GM21619 (cell line): Measurements from ENCODE around the gene TMEM184C.

Experiments used
- ATAC-seq: cut with Tn5 transposase; IDR thresholded peaks from one replicate; pipeline ENCODE4 v1.9.1; 2021; ENCODE audit not compliant: unreplicated experiment

Gene TMEM184C

GRCh38 chr4:147648656-147649055, 31.5 kb downstream of the TMEM184C start:
- ATAC-seq: no peak

DNA sequence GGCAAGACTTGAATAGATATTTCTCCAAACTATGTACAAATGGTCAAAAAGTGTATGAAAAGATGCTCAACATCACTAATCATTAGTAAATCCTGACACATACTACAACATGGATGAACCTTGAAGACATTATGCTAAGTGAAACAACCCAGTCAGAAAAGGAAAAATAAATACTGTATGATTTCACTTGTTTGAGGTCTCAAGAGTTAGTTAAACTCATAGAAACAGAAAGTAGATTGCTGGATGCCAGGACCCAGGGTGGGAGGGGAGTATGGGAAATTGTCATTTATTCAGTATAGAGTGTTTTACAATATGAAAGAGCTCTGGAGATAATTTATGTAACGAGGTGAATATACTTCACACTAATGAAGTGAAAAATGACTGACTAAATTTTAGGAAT, 34.4 kb downstream of the TMEM184C start:
- ATAC-seq: no peak

DNA sequence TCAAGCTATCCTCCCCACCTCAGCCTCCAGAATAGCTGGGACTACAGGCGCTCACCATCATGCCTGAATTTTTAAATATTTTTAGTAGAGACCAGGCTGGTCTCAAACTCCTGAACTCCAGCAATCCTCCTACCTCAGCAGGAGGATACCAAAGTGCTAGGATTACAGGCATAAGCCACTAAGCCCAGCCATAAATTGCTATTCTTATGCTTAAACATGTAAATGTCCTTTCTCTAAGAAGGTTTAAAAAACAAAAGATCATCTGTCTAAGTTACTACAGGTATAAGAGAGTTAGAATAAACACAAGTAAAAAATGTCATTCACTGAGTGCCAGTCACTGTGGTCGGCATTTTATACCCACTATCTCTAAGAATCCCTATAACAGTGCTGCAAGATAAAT, 38.4 kb downstream of the TMEM184C start:
- ATAC-seq: no peak

- ATAC-seq: no peak
Observed at GRCh38 chr4:147658501-147658900, 41.3 kb downstream of the TMEM184C start.

DNA sequence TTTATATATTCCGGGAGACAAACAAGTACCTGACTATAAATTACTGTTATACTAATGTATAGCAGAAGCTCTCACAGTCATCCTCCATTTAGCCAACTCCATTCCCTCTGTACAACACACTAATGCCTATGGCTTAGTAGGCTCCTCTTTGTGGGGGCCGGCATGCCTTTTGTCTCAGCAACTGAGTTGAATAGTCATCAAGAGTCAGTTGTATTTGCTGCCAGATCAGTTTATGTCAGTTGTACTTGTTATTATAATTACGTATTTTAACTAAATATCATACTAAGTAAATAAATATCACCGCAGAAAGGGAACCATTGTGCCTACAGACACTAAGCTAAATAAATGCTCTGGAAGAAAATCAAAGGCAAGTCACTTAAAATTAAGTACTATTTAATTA, 56.9 kb downstream of the TMEM184C start:
- ATAC-seq: no peak

DNA sequence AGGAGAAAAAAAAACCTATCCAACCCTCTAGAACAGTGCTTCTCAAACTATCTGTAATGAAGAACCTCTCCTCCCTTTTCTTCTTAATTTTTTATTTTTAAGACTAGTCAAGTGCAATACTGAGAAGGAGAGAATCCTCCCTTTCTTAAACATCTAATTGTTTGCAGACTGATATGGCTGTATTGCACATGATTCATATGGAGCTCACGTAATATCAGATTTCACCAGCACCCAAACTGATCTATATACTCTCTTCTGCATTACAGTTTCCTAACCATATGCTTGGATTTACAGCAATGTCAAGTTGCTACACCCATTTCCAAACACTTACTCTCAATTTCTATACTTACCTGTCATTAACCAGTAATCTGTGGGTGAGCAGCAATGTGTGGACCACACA, 57.3 kb downstream of the TMEM184C start:
- ATAC-seq: no peak

DNA sequence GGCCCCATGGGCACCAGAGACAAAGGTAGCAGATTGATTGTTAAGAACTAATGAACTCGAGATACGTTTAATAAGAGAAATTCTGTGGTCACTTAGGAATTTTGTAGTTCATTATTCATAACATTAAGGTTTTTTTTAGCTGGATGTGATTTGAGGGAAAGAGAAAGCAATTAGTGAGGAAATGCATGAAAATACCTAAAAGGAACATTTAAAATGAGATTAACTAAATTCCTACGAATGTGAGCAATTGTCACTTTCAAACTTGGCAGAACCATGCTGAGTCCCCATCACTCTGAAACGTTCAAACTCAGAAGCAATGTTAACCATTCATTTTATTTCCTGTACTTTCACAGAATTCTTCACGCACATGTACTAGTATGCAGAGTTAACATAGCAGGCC, 60.9 kb downstream of the TMEM184C start:
- no peak for ATAC-seq

DNA sequence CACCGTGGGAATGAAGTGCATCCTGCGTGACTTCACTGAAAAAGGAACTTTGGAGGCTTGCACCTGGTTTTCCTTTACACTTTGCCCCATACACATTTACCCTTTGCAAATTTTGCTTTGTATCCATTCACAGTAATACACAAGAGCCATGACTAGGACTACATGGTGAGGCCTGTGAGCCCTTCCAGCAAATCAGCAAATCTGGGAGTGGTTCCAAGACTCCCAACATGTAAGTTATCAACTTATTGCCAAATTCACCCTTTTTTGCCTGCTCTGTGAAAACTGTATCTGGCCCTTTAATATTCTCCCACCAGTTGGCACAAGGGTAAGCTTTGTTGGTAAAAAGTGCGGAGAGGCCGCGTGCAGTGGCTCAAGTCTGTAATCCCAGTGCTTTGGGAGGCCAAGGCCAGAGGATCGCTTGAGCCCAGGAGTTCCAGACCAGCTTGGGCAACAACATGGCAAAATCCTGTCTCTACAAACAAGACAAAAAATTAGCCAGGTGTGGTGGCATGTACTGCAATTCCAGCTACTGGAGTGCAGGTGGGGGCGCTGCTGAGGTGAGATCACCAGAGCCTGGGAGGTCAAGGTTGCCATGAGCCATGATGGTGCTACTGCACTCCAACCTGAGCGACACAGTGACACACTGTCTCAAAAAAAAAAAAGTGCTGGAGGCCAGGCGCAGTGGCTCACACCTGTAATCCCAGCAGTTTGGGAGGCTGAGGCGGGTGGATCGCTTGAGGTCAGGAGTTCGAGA, 61.8 kb downstream of the TMEM184C start:
- no peak for ATAC-seq

GRCh38 chr4:147682755-147683154, 65.6 kb downstream of the TMEM184C start:
- ATAC-seq: no peak

GRCh38 chr4:147683188-147683591, 66.0 kb downstream of the TMEM184C start:
- ATAC-seq: no peak

- ATAC-seq: peak; percentile 99
Observed at GRCh38 chr4:147683717-147684700, 66.8 kb downstream of the TMEM184C start, which contains the start of gene PRMT9. PRMT9 (minus strand) TSS chr4:147684163; CDS start chr4:147683987, 176 bp downstream.

- ATAC-seq: no peak
Observed at GRCh38 chr4:147689067-147689466, 71.9 kb downstream of the TMEM184C start.

DNA sequence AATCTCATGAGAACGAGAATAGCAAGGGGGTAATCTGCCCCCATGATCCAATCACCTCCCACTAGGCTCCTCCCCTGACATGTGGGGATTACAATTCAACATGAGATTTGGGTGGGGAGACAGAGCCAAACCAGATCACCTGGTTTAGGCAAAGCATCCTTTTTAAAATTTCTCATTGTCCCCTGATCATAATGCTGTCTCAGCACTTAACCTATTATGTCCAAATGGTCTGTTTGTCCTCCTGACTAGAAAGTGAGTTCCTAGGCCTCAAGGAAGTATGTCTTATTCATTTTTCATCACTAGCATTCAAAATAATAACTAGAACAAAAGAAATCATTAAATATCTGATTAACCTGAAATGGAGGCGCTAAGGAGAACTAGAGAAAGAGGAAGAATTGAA, 74.6 kb downstream of the TMEM184C start:
- no peak for ATAC-seq

- no peak for ATAC-seq
Observed at GRCh38 chr4:147693218-147693617, 76.0 kb downstream of the TMEM184C start.

- no peak for ATAC-seq
Observed at GRCh38 chr4:147696866-147697265, 79.7 kb downstream of the TMEM184C start.

- no peak for ATAC-seq
Observed at GRCh38 chr4:147704846-147705245, 87.6 kb downstream of the TMEM184C start.

DNA sequence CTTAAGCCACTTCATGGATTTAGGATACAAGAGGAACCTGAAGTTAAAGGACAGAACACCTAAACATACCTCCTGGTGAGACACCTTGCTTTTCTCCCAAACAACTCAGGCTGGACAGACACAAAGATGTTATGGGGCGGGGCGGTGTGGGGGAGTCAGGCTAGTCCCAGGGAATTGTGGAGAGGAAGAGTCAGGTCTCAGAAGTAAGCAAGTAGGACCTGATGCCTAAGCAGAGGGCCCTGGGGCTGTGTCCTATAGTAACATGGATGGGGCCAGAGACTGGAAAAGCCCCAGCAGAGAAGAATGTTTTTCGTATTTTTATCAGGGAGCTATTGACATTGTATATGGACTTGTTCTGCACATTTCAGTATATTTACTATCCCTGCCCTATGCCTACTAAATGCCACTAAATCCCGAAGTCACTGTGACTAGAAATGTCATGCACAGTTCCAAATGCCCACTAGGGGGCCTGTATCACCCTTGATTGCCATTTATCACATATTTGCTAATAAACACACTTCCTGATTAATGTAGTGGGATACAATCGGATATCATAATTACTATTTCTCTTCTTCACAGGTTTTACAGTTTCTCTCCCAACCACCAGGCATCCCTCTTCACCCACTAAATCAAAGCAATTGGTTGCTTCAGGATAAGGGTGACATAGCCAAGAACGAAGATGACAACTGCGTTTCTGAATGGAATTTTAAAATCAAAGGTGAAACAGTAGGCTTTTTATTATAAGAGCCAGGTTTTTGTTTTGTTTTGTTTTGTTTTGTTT, 90.9 kb downstream of the TMEM184C start:
- ATAC-seq: peak; percentile 54

GRCh38 chr4:147709999-147710398, 92.8 kb downstream of the TMEM184C start:
- no peak for ATAC-seq

- no peak for ATAC-seq
Observed at GRCh38 chr4:147714575-147715401, 97.6 kb downstream of the TMEM184C start.

GRCh38 chr4:147717878-147718277, 100.7 kb downstream of the TMEM184C start:
- peak; percentile 88 for ATAC-seq
